CD14-positive monocyte (primary cell): ENCODE results near the gene GULP1. TPM values are rescaled to one million over a fixed set of nuclear protein-coding genes. Genes with fewer than 3 reads are reported as not detected.

Experiments
- DNase-seq, 3 donors: peaks; one replicate each; pipeline ENCODE4 v3.0.0-alpha.2; 2011 to 2022
- H2AFZ ChIP-seq: 2 replicates; pipeline ENCODE4 v1.6.0; 2012; ENCODE audit warnings: mild to moderate bottlenecking, low read depth, low read length, inconsistent platforms; ENCODE audit not compliant: insufficient read depth, poor library complexity, severe bottlenecking
- H3K27ac ChIP-seq, 2 donors: 1 replicate in 1 of 2; 2 replicates in 1 of 2; pipeline ENCODE4 v1.5.1; 2012 to 2013; ENCODE audit warnings: low read length in 2 of 2, control low read depth in 1 of 2, inconsistent platforms in 1 of 2, low read depth in 1 of 2, mild to moderate bottlenecking in 1 of 2
- H3K27me3 ChIP-seq, 2 donors: one replicate each; pipeline versions ENCODE4 v1.6.0 to v1.6.1; 2011 to 2013; ENCODE audit warnings: low read length in 2 of 2; ENCODE audit not compliant: control insufficient read depth in 2 of 2, insufficient read depth in 2 of 2
- H3K36me3 ChIP-seq, 2 donors: replicated peaks in 1 of 2; 1 replicate in 1 of 2; 2 replicates in 1 of 2; pipeline versions ENCODE4 v1.5.1 to v1.6.1; 2012 to 2013; ENCODE audit warnings: low read length in 2 of 2, control low read depth in 1 of 2, inconsistent platforms in 1 of 2, mild to moderate bottlenecking in 1 of 2; ENCODE audit not compliant: insufficient read depth in 2 of 2, control insufficient read depth in 1 of 2
- H3K4me1 ChIP-seq, 2 donors: 1 replicate in 1 of 2; 2 replicates in 1 of 2; pipeline versions ENCODE4 v1.5.1 to v1.6.1; 2012 to 2013; ENCODE audit warnings: low read length in 2 of 2, control low read depth in 1 of 2, inconsistent platforms in 1 of 2, mild to moderate bottlenecking in 1 of 2, moderate library complexity in 1 of 2; ENCODE audit not compliant: insufficient read depth in 2 of 2, control insufficient read depth in 1 of 2
- H3K4me2 ChIP-seq: replicated peaks from 2 replicates; pipeline ENCODE3; 2012; ENCODE audit warnings: low read length, moderate library complexity, mild to moderate bottlenecking; ENCODE audit not compliant: poor library complexity, severe bottlenecking; ENCODE audit errors: extremely low read depth
- H3K4me3 ChIP-seq, 3 experiments: fragments of 200-600 bp in 1 of 3; sonication (generic) in 1 of 3; replicated peaks in 1 of 3; 1 replicate in 2 of 3; 2 replicates in 1 of 3; pipeline ENCODE4 v1.5.1; 2011 to 2013; ENCODE audit warnings: low read length in 3 of 3, mild to moderate bottlenecking in 3 of 3, control low read depth in 2 of 3, low read depth in 2 of 3, inconsistent platforms in 1 of 3, moderate library complexity in 1 of 3
- H3K79me2 ChIP-seq: 2 replicates; pipeline ENCODE4 v1.6.0; 2012; ENCODE audit warnings: mild to moderate bottlenecking, control low read depth, inconsistent platforms, low read length, moderate library complexity; ENCODE audit not compliant: insufficient read depth
- H3K9ac ChIP-seq: 2 replicates; pipeline ENCODE4 v1.6.0; 2017; ENCODE audit warnings: low read length, mild to moderate bottlenecking; ENCODE audit not compliant: insufficient read depth, poor library complexity, severe bottlenecking
- H3K9me3 ChIP-seq, 2 donors: replicated peaks in 1 of 2; 1 replicate in 1 of 2; 2 replicates in 1 of 2; pipeline versions ENCODE4 v1.5.1 to v1.6.1; 2012 to 2013; ENCODE audit warnings: low read length in 2 of 2, control low read depth in 1 of 2; ENCODE audit not compliant: control insufficient read depth in 1 of 2, insufficient read depth in 1 of 2
- H4K20me1 ChIP-seq: 2 replicates; pipeline ENCODE4 v1.6.0; 2012; ENCODE audit warnings: mild to moderate bottlenecking, low read length, control low read depth, moderate library complexity; ENCODE audit not compliant: insufficient read depth
- H3K27ac Mint-ChIP-seq, 7 donors: one replicate each; pipeline ENCODE4 v1.8.0; 2020; ENCODE audit warnings: mild to moderate bottlenecking in 7 of 7, mixed read lengths in 7 of 7, moderate library complexity in 6 of 7, inconsistent platforms in 2 of 7
- H3K27me3 Mint-ChIP-seq, 3 donors: one replicate each; pipeline ENCODE4 v1.8.0; 2021 to 2022; ENCODE audit warnings: low read depth in 3 of 3, mild to moderate bottlenecking in 3 of 3, mixed read lengths in 3 of 3, moderate library complexity in 3 of 3, inconsistent platforms in 1 of 3
- H3K36me3 Mint-ChIP-seq, 2 donors: one replicate each; pipeline ENCODE4 v1.8.0; 2020; ENCODE audit warnings: mixed read lengths in 2 of 2, inconsistent platforms in 1 of 2, mild to moderate bottlenecking in 1 of 2
- H3K4me1 Mint-ChIP-seq: one replicate; pipeline ENCODE4 v1.8.0; 2020; ENCODE audit warnings: mild to moderate bottlenecking, mixed read lengths
- H3K4me3 Mint-ChIP-seq, 2 donors: one replicate each; pipeline ENCODE4 v1.8.0; 2020; ENCODE audit warnings: mild to moderate bottlenecking in 2 of 2, mixed read lengths in 2 of 2, moderate library complexity in 1 of 2
- H3K9me3 Mint-ChIP-seq, 7 donors: one replicate each; pipeline ENCODE4 v1.8.0; 2020 to 2022; ENCODE audit warnings: mixed read lengths in 7 of 7, mild to moderate bottlenecking in 6 of 7, moderate library complexity in 6 of 7, inconsistent platforms in 2 of 7
- CTCF ChIP-seq: fragments of 200-600 bp; IDR thresholded peaks from one replicate; pipeline ENCODE4 v1.8.0; 2022; ENCODE audit warnings: antibody characterized with exemption, mild to moderate bottlenecking
- WGBS: methylation state at CpG from one replicate; pipeline ENCODE4 v1.1.5; 2013; ENCODE audit warnings: missing lambda C conversion rate; ENCODE audit not compliant: insufficient coverage; 5-methylcytosine and 5-hydroxymethylcytosine counted together
- intact Hi-C, 2 donors: fragments of 100-400 bp; cut with micrococcal nuclease; formaldehyde crosslinking; loops; one replicate each; pipeline versions ENCODE4 v1.15.0 to v1.15.1; 2023
- polyA plus RNA-seq, 3 donors: library from polyadenylated mRNA; depleted of rRNA in 1 of 3; unstranded in 2 of 3; stranded (reverse) in 1 of 3; fragments of 300-500 nt in 2 of 3; fragments of >200 nt in 1 of 3; fragmentation: Illumina TruSeq in 2 of 3; gene quantifications; 1 replicate in 2 of 3; 2 replicates in 1 of 3; pipeline ENCODE4 v1.2.3, GENCODE V29; 2012 to 2021

Gene GULP1
- polyA plus RNA-seq, 3 donors, result not detected

- Histone ChIP-seq H3K9ac (no peak overlapping the region), H3K79me2 (no peaks in the 10 kb centered on the region)
- intact Hi-C loops, result no loop called here
Measured at GRCh38 chr2:188316342-188316741, 24.7 kb downstream of the GULP1 start.

GRCh38 chr2:188316791-188317423 lies 25.2 kb downstream of the GULP1 start:
- Histone ChIP-seq H3K36me3 (no peaks in the 10 kb centered on the region), H3K9ac (no peak overlapping the region), H2AFZ (no peak overlapping the region), H3K4me1 (no peaks in the 10 kb centered on the region), H3K27ac (no peak overlapping the region), H3K9me3 (no peaks in the 10 kb centered on the region), H4K20me1 (no peaks in the 10 kb centered on the region), H3K4me2 (no peak overlapping the region), H3K79me2 (no peaks in the 10 kb centered on the region), H3K27me3 (no peaks in the 10 kb centered on the region), H3K4me3 (no peak overlapping the region)
- no CpG with 5 or more reads among the region's 4 CpGs for WGBS
- TF ChIP-seq CTCF, result no peak
- intact Hi-C loops, result no loop called here
- Mint-ChIP-seq H3K4me1 (no peaks in the 10 kb centered on the region), H3K27ac (no peak overlapping the region), H3K27me3 (peaks cover 0 to 2% (median 0%) of the 10 kb centered on the region in 3 donors), H3K36me3 (no peaks in the 10 kb centered on the region), H3K4me3 (no peak overlapping the region), H3K9me3 (peaks cover 0 to 4% (median 2%) of the 10 kb centered on the region in 7 donors)
- no peak for DNase-seq

More at GRCh38 chr2:188316342-188316741, 24.7 kb downstream of the GULP1 start:
- no peak for DNase-seq
- no peak for TF ChIP-seq CTCF
- H3K27me3 ChIP-seq, result no peaks in the 10 kb centered on the region
- H3K4me2 ChIP-seq, result no peak overlapping the region
- H3K4me3 ChIP-seq, result no peak overlapping the region
- H4K20me1 ChIP-seq, result no peaks in the 10 kb centered on the region
- H3K27ac ChIP-seq, result no peak overlapping the region
- no peak overlapping the region for H3K27ac Mint-ChIP-seq
- H3K36me3 Mint-ChIP-seq, result no peaks in the 10 kb centered on the region
- no peaks in the 10 kb centered on the region for H3K36me3 ChIP-seq
- H3K27me3 Mint-ChIP-seq, result peaks cover 0 to 2% (median 0%) of the 10 kb centered on the region in 3 donors
- no peak overlapping the region for H2AFZ ChIP-seq
- WGBS, result 100% methylated on average over 1 of the region's 1 CpG
- H3K4me1 Mint-ChIP-seq, result no peaks in the 10 kb centered on the region
- no peak overlapping the region for H3K4me3 Mint-ChIP-seq
- H3K9me3 ChIP-seq, result no peaks in the 10 kb centered on the region
- peaks cover 0 to 4% (median 2%) of the 10 kb centered on the region in 7 donors for H3K9me3 Mint-ChIP-seq
- no peaks in the 10 kb centered on the region for H3K4me1 ChIP-seq
